OCI-LY7 (cell line): ENCODE data around the gene FAM168B. TPM values are rescaled to one million over a fixed set of nuclear protein-coding genes. Genes with fewer than 3 reads are reported as not detected.

Experiments
- BruUV-seq: library from RNA; stranded (reverse); fragments of 400-500 nt; replicated peaks from 2 replicates; lab custom pipeline; 2021; lab: Mats Ljungman, UMichigan
- CTCF ChIA-PET: fragments of 300-600 bp; sonication (Branson Sonifier 250); formaldehyde crosslinking; loops from one replicate; lab custom pipeline; 2022; ENCODE audit warnings: antibody characterized with exemption; ENCODE audit not compliant: unreplicated experiment; lab: Charles Lee
- POLR2A ChIA-PET: fragments of 300-600 bp; sonication (Branson Sonifier 250); formaldehyde crosslinking; loops from one replicate; lab custom pipeline; 2022; ENCODE audit warnings: antibody characterized with exemption; lab: Charles Lee
- DNase-seq: peaks from one replicate; pipeline ENCODE4 v3.0.0-alpha.2; 2015; ENCODE audit warnings: low spot score
- H2AFZ ChIP-seq: fragments of 200-600 bp; sonication (generic), shearing (Covaris generic); 2 replicates; pipeline ENCODE4 v1.6.1; 2014; ENCODE audit warnings: mild to moderate bottlenecking, antibody characterized with exemption, low read length, moderate library complexity
- H3K27ac ChIP-seq: fragments of 200-600 bp; sonication (generic); 2 replicates; pipeline ENCODE4 v1.5.1; 2014; ENCODE audit warnings: mixed run types, low read depth, mild to moderate bottlenecking, moderate library complexity, low read length, inconsistent platforms; ENCODE audit not compliant: poor library complexity, severe bottlenecking
- H3K36me3 ChIP-seq: fragments of 200-600 bp; sonication (generic); 2 replicates; pipeline ENCODE4 v1.6.1; 2014; ENCODE audit warnings: mild to moderate bottlenecking, antibody characterized with exemption, low read length, moderate library complexity, mixed read lengths; ENCODE audit not compliant: insufficient read depth
- H3K4me1 ChIP-seq: fragments of 200-600 bp; sonication (generic); 2 replicates; pipeline ENCODE4 v1.5.1; 2014; ENCODE audit warnings: mild to moderate bottlenecking, low read length; ENCODE audit not compliant: insufficient read depth, poor library complexity, severe bottlenecking
- H3K4me2 ChIP-seq: fragments of 200-600 bp; sonication (generic); 2 replicates; pipeline ENCODE4 v1.6.1; 2014; ENCODE audit warnings: mild to moderate bottlenecking, low read length
- H3K4me3 ChIP-seq: fragments of 200-600 bp; sonication (generic); 2 replicates; pipeline ENCODE4 v1.5.1; 2014; ENCODE audit warnings: mild to moderate bottlenecking, low read depth, low read length; ENCODE audit not compliant: poor library complexity, severe bottlenecking
- H3K79me2 ChIP-seq: fragments of 200-600 bp; sonication (generic); 2 replicates; pipeline ENCODE4 v1.6.1; 2016; ENCODE audit warnings: low read depth, mild to moderate bottlenecking, low read length, moderate library complexity, mixed read lengths; ENCODE audit not compliant: insufficient read depth
- H3K9me2 ChIP-seq: fragments of 200-600 bp; sonication (generic); 2 replicates; pipeline ENCODE4 v1.6.1; 2016; ENCODE audit warnings: mild to moderate bottlenecking, low read length, mixed read lengths; ENCODE audit not compliant: insufficient read depth
- H3K9me3 ChIP-seq: fragments of 200-600 bp; sonication (generic); 2 replicates; pipeline ENCODE4 v1.6.1; 2014; ENCODE audit warnings: mild to moderate bottlenecking, mixed run types, low read length, mixed read lengths
- H4K20me1 ChIP-seq: fragments of 200-600 bp; sonication (generic); 2 replicates; pipeline ENCODE4 v1.6.1; 2014; ENCODE audit warnings: mild to moderate bottlenecking, antibody characterized with exemption, low read length, moderate library complexity, mixed read lengths; ENCODE audit not compliant: insufficient read depth
- CTCF ChIP-seq: fragments of 200-600 bp; sonication (generic); conservative IDR thresholded peaks from 2 replicates; pipeline ENCODE4 v1.5.1; 2014; ENCODE audit warnings: mild to moderate bottlenecking, antibody characterized with exemption, low read length, moderate library complexity, mixed read lengths
- EZH2phosphoT487 ChIP-seq: fragments of 200-600 bp; sonication (generic); IDR thresholded peaks from 2 replicates; pipeline ENCODE4 v1.6.1; 2018; ENCODE audit warnings: low read depth, borderline replicate concordance, mild to moderate bottlenecking, mixed run types, antibody characterized with exemption, low read length, moderate library complexity, mixed read lengths
- intact Hi-C: fragments of 100-400 bp; cut with micrococcal nuclease; formaldehyde crosslinking; loops from one replicate; pipeline ENCODE4 v1.10.0; 2022; ENCODE audit not compliant: unreplicated experiment
- total RNA-seq, 2 experiments: library from RNA; depleted of rRNA in 1 of 2; stranded (reverse); fragments of >200 nt in 1 of 2; shearing (Covaris generic) in 1 of 2; gene quantifications; 2 replicates each; pipeline ENCODE4 v1.2.3, GENCODE V29; 2014 to 2022

FAM168B gene
- total RNA-seq, 2 experiments from 2014 or later = 53.6 to 85.3 TPM

GRCh38 chr2:131052741-131053263 lies 40.5 kb downstream of the FAM168B start:
- Histone ChIP-seq H3K4me3 (no peak overlapping the region), H3K79me2 (peaks cover 18% of the 10 kb centered on the region; the same call in 1 of the 2 replicates), H4K20me1 (peaks cover 7% of the 10 kb centered on the region), H3K36me3 (peaks cover 97% of the 10 kb centered on the region), H3K27ac (no peak overlapping the region), H3K4me1 (peaks cover 18% of the 10 kb centered on the region), H3K9me2 (no peaks in the 10 kb centered on the region), H2AFZ (no peak overlapping the region), H3K9me3 (no peaks in the 10 kb centered on the region), H3K4me2 (no peak overlapping the region)
- no TSS peak for BruUV-seq
- TF ChIP-seq EZH2phosphoT487 (no peak), CTCF (no peak)
- ChIA-PET CTCF (no interaction called here), POLR2A (interaction anchor here (0.9 kb wide), 1 partner anchor 8 kb away, joined by 3 read pairs; no protein-coding TSS in a partner anchor)
- DNase-seq = no peak
- intact Hi-C loops = no loop called here

- Histone ChIP-seq H3K4me2 (no peak overlapping the region), H3K27ac (no peak overlapping the region), H2AFZ (no peak overlapping the region), H3K9me2 (no peaks in the 10 kb centered on the region), H3K36me3 (peaks cover 90% of the 10 kb centered on the region), H3K79me2 (0 out of 2 replicates have a peak, but pooled peaks cover 3% of the 10 kb centered on the region), H3K4me3 (no peak overlapping the region), H3K9me3 (no peaks in the 10 kb centered on the region), H3K4me1 (peaks cover 18% of the 10 kb centered on the region), H4K20me1 (peaks cover 7% of the 10 kb centered on the region; the same call in 1 of the 2 replicates)
- ChIA-PET CTCF (no interaction called here), POLR2A (no interaction called here)
- DNase-seq = no peak
- no peak for TF ChIP-seq EZH2phosphoT487
- no peak for TF ChIP-seq CTCF
- BruUV-seq = no TSS peak
- intact Hi-C loops = no loop called here
Measured at GRCh38 chr2:131050896-131051295, 42.4 kb downstream of the FAM168B start.

GRCh38 chr2:131049150-131049718 lies 44.0 kb downstream of the FAM168B start:
- ChIA-PET CTCF (no interaction called here), POLR2A (no interaction called here)
- intact Hi-C loops = no loop called here

More at GRCh38 chr2:131049150-131049718, 44.0 kb downstream of the FAM168B start:
- H4K20me1 ChIP-seq = peaks cover 7% of the 10 kb centered on the region; the same call in 1 of the 2 replicates
- no peak overlapping the region for H2AFZ ChIP-seq
- no peaks in the 10 kb centered on the region for H3K9me3 ChIP-seq
- BruUV-seq = no TSS peak
- no peak overlapping the region for H3K27ac ChIP-seq
- no peak overlapping the region for H3K4me3 ChIP-seq
- peaks cover 18% of the 10 kb centered on the region for H3K4me1 ChIP-seq
- H3K9me2 ChIP-seq = no peaks in the 10 kb centered on the region
- H3K79me2 ChIP-seq = no peaks in the 10 kb centered on the region
- TF ChIP-seq CTCF (no peak), EZH2phosphoT487 (no peak)
- 0 out of 2 replicates have a peak overlapping the region, but pooled peaks have one; percentile 11 for H3K4me2 ChIP-seq
- H3K36me3 ChIP-seq = peaks cover 74% of the 10 kb centered on the region
- peak; percentile 14 for DNase-seq
